NCI-H2081 (cell line): Measurements from ENCODE around the gene TRIM67.

ENCODE experiments used
- DNase-seq, 2 experiments: peaks; one replicate each; lab custom pipeline; 2025; lab: John Stamatoyannopoulos, UW

The TRIM67 gene

GRCh38 chr1:231183639-231184590, 22.1 kb downstream of the TRIM67 start:
- DNase-seq: no peak

- DNase-seq: no peak
Observed at GRCh38 chr1:231184891-231185290, 23.0 kb downstream of the TRIM67 start.

GRCh38 chr1:231185391-231185790, 23.5 kb downstream of the TRIM67 start:
- no peak for DNase-seq

DNA sequence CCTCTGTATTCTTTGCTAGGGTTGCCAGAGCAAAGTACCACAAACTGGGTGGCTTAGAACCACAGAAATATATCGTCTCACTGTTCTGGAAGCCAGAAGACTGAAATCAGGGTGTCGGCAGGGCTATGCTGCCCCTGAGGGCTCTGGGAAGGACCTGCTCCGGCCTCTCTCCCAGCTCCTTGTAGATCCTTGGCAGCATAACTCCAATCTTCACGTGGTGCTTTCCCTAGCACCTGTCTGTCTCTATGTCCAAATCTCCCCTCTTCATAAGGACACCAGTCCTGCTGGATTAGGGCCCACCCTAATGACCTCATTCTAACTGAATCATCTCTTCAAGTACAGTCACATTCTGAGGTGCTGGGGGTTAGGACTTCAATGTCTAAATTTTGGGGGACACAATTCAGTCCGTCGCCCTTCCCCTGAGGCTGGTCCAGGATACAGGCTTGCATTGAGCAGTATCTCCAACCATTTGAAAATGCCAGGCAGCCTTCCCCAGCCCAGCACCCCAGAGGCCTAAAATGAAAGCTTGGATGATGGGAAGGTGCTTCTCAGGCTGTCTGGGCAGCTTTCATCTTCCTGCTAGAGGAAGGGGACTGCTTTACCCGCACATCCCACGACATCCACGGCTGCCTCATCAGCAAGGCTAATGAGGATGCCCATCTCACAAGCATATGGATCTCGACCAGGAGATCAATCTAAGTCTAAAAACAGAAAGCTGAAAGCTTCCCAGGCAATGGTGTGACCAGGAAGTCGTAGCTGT, 24.7 kb downstream of the TRIM67 start:
- DNase-seq: no peak

DNA sequence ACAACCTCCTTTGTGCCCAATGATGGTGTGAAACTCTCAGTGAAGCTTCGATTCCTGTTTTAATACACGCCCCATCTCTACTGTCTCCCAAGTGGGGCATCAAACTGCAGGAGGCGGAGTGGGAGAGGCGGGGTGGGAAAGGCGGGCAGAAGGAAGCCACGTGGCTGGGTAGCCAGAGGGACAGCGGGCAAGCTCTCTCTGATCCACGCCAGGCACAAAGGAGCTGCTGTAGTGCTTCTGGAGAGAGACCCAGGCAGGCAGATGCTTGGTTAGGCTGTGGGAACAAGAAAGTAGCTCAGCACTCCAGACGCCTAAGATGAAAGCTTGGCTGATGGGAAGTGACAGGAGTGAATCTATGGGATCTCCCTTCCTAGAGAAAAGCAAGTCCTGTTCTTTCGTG, 25.7 kb downstream of the TRIM67 start:
- DNase-seq: no peak

- DNase-seq: no peak
Observed at GRCh38 chr1:231188072-231188471, 26.2 kb downstream of the TRIM67 start.

- no peak for DNase-seq
Observed at GRCh38 chr1:231188768-231189167, 26.9 kb downstream of the TRIM67 start.

GRCh38 chr1:231189683-231190270, 27.9 kb downstream of the TRIM67 start:
- DNase-seq: no peak

GRCh38 chr1:231190456-231190855, 28.6 kb downstream of the TRIM67 start:
- no peak for DNase-seq

GRCh38 chr1:231192620-231193163, 30.8 kb downstream of the TRIM67 start:
- DNase-seq: peak; percentile 4 to 15

DNA sequence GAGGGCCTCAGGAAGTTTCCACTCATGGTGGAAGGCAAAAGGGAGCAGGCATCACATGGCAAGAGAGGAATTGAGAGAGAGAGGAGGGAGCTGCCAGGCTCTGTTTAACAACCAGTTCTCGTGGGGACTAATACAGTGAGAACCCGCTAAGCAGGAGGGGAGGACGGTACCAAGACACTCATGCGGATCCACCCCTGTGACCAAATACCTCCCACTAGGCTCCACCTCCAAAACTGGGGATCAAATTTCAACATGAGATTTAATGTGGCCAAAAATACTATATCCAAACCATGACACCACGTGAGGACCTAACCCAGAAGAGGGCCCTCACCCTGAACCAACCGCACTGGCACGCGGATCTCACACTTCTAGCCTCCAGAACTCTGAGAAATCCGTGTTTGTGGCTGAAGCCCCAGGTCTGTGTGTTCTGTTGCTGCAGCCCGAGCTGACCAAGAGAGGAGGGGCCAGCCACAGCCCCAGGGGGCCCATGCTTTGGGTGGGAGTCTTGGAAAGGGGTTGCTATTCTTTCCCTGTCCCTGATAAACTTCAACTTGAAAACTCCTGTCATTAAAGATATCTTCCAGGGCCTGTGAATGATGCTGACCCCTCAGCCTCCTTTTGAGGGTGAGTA, 32.0 kb downstream of the TRIM67 start:
- DNase-seq: no peak

DNA sequence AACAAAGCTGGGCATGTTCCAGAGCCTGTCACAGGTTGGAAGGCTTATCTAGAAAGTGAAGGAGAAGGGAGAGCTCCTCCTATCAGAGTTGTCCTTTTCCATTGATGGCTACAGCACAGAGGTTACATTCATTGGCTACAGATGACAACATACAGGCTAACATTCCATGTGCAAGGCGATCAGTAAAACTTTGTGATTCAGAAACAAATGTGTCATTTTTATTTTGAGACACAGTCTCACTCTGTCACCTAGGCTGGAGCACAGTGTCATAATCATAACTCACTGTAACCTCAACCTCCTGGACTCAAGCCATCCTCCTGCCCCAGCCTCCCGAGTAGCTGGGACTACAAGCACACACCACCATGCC, 32.6 kb downstream of the TRIM67 start:
- DNase-seq: no peak

GRCh38 chr1:231194843-231195516, 33.1 kb downstream of the TRIM67 start:
- DNase-seq: no peak

DNA sequence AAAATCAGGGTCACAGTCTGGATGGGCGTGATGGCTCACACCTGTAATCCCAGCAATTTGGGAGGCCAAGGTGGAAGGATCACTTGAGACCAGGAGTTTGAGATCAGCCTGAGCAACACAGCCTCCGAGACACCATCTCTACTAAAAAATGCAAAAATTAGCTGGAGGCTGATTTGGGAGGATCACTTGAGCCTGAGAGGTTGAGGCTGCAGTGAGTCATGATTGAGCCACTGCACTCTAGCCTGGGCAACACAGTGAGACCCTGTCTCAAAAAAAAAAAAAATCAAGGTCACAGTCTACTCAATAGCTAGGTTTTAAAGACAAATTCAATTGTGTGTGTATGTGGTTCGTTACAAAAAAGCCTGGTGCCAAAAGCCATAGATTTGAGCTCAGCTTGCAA, 34.4 kb downstream of the TRIM67 start:
- no peak for DNase-seq

DNA sequence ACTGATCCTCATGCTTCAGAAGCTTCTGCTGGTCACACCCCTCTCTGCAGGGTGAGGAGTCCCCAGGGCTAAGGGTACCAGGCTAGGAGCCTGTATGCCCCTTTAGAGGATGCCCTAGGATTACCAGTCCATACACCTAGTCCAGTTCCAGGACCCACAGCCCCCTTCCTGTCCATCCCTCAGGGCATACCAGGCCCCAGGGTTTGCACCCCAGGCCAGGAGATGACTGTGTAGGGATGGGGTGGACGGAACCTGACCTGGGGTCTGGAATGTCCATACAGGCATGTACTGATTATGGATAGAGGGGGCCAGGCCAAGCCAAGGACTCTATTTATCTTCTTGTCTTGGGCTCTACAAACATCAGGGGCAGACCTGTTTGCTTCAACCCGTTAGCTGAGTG, 34.9 kb downstream of the TRIM67 start:
- DNase-seq: no peak

DNA sequence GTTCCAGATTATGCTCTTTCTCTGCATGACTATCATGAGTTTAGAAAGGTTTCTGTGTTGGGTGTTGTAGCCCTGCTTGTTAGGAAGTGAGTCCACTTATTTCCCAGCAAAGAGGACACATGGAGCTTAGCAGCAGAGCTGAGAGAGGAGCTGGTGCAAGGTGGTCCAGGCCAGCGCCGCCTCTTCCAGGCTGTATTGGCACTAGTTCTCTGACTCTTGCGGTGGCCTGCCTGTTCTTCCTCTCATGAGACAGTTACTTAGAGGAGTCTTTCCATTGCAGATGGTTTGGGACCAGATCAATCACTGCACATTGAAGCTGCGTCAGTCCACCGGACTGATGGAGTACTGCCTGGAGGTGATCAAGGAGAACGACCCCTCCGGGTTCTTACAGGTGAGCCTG, 38.0 kb downstream of the TRIM67 start:
- no peak for DNase-seq

DNA sequence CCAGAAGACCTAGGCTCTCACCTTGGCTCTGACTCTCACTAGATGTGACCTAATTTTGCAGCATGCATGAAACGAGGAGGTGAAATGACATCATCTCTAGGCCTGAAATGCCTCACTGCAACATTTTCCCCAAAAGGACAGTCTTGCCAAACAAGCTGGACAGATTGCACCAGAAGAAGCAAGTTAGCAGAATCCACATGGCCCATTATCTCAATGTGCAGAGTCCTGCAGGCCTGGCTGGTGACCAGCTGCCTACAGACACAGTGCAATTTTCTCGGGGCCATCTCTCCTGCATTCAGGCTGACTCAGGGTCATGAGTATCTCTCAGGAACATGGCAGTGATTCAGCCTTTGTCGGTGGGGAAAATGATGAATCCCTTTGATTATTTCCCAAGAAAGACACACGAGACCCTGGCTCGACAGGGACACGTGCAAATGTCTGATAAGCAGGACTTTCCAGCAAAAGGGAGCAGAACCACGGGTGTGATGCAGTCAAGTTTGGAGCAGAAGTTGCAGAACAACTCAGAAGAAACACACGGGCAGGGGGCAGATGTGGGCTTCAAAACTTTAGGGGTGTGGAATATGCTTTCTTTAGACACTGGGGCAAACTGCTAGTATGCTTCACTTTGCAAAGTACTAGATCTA, 38.7 kb downstream of the TRIM67 start:
- DNase-seq: no peak

DNA sequence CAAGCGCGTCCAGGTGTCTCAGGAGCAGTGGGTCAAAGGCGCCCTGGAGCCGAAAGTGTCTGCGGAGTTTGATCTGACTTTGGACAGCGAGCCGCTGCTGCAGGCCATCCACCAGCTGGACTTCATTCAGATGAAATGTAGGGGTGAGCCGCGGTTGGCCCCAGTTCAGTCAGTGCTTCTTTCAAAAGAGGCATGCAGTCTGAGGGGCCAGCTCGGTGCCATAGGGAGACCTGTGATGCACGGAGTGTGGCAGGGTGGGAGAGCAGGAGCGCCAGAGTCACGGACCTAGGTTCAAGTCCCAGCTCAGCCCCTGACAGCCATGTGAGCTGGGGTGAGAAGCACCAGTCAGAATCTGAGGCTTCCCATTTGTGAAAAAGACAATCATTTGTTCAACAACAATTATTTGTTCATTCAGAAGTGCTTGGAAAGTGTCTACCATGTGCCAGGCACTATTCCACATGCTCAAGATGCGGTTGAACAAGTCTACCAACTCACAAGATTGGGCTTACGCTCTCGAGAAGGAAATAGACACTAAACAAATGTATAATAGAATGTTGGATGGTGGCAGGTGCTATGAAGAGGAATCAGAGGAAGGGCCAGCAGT, 39.6 kb downstream of the TRIM67 start:
- DNase-seq: no peak

- no peak for DNase-seq
Observed at GRCh38 chr1:231201979-231202633, 40.2 kb downstream of the TRIM67 start.
